NOMO-1 treated with DMSO at 0.1 percent for 48 hours (cell line): ENCODE results near the gene ASIC1.

Source experiments
- DNase-seq: peaks from one replicate; lab custom pipeline; 2025; ENCODE audit not compliant: unreplicated experiment; lab: John Stamatoyannopoulos, UW

ASIC1 gene

GRCh38 chr12:50059440-50060119 lies 2.2 kb downstream of the ASIC1 start:
- peak; percentile 57 for DNase-seq

- no peak for DNase-seq
Observed at GRCh38 chr12:50060120-50060468, 2.7 kb downstream of the ASIC1 start.

GRCh38 chr12:50061171-50061570 lies 3.8 kb downstream of the ASIC1 start:
- DNase-seq, result no peak

DNA sequence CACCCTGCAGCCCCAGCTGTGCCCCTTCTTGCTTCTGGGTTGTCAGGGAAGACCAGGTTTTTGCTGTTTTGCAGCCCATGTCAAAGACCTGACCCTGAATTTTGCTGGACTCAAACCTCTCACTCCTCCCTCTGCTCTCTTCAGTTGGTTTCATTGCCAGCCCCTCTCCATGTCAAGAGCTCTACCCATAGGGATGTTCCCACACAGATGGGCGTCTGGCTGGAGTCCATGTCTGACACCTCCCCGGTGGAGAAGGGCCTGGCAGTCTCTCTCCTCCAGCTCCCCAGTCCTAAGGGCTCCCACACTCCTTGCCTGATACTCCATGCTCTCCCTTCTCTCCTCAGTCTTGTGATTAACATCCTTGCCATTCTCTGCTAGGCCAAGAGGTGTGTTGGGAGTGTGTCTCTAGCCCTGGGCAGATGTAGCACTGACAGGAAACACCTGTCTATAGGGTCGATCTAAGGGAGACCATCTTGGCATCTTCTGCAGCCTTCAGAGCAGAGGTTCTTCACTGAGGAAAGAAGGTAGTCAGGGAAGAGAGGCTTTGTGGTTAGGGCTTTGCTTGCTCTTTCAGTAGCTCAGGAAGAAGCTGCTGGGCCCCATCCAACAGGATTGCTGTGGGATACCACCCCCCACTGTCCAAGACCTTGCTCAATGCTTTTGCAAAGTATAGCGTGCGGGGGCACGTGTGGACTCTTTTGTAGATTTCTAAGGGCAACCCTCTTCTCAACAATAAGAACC lies 4.7 kb downstream of the ASIC1 start:
- no peak for DNase-seq

GRCh38 chr12:50062728-50063460 lies 5.5 kb downstream of the ASIC1 start:
- no peak for DNase-seq

DNA sequence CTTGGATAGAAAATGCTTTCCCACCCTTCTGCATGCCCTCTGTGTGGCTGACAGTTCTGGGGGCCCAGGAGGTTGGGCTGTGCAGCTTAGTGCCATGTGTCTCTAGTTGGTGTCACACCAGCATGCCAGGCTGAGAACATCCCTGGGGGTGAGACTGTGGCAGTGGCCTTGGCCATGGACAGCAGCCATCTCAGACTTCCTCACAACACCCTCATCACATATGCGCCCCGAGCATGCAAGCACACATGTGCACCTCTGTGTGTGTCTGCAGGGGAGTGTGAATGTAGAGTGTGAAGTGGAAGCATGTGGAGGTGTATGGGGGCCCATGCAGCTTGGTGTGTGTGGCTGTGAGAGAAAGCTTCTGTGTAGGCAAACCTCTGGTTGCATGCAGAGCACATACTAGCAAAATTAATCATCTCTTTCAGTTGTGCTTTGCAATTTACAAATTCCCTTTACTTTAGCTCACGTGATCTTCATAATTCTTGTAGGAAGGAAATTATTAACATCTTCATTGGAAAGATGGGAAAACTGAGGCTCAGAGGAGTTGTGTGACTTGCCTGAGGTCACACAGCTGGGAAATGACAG lies 8.4 kb downstream of the ASIC1 start:
- DNase-seq, result no peak

DNA sequence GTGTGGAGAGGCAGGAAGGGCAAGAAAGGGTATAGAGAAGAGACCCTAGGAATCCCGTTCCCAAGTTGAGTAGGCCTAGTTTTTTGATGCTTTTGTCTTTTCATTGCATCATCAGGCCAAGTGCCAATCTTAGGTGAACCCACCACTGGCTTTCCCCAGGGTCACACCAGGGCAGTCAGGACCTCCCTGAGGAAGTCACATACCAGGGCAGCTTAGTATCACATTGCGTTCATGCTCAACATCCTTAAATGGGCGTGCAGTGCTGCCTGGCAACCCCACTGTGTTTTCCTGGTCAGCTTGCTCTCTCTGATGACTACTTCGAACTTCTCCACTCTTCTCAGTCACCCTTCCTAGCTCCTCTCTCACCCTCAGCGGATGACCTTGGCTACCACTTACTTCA lies 9.0 kb downstream of the ASIC1 start:
- no peak for DNase-seq

- DNase-seq, result no peak
Observed at GRCh38 chr12:50069069-50069468, 11.7 kb downstream of the ASIC1 start.

GRCh38 chr12:50069539-50069938 lies 12.1 kb downstream of the ASIC1 start:
- DNase-seq, result no peak

GRCh38 chr12:50070314-50071060 lies 13.1 kb downstream of the ASIC1 start:
- peak; percentile 69 for DNase-seq

- DNase-seq, result no peak
Observed at GRCh38 chr12:50072198-50072907, 15.0 kb downstream of the ASIC1 start.

DNA sequence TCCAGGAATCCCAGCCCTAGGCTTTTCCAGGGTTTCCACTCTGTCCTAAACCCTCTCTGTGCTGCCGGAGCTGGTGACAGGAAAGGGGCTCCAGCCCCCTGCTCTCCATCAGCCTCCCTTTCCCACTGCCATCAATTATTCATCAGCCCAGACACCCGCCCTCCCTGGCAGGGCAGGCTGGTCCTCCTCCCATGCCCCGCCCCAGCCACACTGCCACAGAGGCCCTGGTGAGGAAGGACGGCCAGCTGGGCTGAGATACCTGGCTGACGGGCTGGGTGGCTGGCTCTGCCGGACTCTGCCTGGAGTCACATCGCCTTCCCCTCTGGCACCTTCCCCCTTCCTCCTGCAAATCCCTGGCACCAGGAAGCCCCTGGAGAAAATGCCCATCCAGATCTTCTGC lies 15.8 kb downstream of the ASIC1 start:
- no peak for DNase-seq

DNA sequence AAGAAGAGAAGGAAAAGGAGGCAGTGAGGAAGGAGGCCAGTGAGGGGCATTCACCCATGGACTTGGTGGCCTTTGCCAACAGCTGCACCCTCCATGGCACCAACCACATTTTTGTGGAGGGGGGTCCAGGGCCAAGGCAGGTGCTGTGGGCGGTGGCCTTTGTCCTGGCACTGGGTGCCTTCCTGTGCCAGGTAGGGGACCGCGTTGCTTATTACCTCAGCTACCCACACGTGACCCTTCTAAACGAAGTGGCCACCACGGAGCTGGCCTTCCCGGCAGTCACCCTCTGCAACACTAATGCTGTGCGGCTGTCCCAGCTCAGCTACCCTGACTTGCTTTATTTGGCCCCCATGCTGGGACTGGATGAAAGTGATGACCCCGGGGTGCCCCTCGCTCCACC lies 16.3 kb downstream of the ASIC1 start:
- no peak for DNase-seq

DNA sequence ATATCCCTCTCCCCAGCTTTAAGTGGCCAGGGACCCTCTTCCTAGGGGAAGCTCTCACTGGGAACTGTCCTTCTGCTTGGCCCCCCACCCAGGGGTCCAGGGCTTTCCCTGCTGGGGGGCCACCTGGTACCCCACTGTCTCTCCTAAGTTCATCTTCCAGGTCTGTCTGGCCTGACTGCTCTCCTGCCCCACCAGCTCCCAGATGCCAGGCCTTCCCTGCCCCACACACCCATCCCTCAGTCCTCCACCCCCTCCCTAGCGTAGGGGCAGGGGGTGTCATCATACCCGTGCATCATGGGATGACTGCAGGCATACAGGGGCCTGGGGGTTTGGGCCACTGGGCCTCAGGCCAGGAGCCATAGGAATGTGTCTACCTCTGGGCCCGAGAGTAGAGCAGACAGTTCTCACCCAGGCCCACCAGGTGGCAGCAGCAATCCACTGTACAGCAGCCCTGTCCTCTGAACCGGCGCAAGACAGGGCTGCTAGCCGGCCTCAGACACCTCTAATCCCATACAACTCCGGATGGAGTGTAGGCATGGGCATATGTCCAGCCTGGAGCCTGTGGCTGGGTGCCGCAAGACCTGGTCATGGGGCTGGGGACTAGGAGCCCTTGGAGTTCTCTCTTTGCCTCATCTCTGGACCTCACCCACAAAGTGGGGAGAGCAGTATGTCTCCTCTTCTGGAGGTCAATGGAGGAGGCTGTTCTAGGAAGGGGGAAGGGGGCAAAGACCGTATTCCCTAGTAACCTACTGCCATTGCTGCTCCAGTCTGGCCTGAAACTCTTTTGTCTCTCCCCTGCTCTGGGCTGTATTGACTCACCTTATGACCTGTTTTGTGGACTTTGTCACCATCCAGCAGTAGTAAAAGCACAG lies 17.8 kb downstream of the ASIC1 start:
- DNase-seq, result peak; percentile 70

- DNase-seq, result no peak
Observed at GRCh38 chr12:50075808-50076170, 18.4 kb downstream of the ASIC1 start.

DNA sequence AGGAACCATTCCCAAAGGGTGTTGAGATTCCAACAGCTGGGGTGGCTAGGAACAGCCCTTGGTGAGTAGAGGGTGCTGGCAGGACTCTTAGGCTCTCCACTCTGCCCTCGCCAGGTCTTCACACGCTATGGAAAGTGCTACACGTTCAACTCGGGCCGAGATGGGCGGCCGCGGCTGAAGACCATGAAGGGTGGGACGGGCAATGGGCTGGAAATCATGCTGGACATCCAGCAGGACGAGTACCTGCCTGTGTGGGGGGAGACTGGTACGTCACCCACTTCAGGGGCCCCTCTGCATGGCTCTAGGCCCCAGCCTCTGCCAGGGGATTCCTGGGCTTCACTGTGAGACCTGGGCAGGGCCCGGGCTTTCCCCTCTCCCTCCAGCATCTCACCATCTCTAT lies 19.7 kb downstream of the ASIC1 start:
- no peak for DNase-seq

- no peak for DNase-seq
Observed at GRCh38 chr12:50078281-50078680, 20.9 kb downstream of the ASIC1 start.

DNA sequence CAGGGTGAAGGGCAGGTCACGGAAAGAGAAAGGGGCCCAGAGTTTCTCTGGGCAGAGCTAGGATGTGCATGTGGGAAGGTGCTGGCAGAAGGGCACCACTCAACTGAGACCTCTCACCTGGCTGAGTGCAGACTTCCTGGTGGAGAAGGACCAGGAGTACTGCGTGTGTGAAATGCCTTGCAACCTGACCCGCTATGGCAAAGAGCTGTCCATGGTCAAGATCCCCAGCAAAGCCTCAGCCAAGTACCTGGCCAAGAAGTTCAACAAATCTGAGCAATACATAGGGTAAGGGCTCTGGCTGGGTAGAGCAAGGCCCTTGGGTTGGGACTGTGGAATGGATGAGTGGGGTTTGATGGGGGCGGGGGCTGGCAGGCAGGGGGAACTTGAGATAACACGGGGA lies 22.4 kb downstream of the ASIC1 start:
- DNase-seq, result no peak

- no peak for DNase-seq
Observed at GRCh38 chr12:50081096-50081808, 23.9 kb downstream of the ASIC1 start.
